ENCODE data around the gene ACBD3.

DNA sequence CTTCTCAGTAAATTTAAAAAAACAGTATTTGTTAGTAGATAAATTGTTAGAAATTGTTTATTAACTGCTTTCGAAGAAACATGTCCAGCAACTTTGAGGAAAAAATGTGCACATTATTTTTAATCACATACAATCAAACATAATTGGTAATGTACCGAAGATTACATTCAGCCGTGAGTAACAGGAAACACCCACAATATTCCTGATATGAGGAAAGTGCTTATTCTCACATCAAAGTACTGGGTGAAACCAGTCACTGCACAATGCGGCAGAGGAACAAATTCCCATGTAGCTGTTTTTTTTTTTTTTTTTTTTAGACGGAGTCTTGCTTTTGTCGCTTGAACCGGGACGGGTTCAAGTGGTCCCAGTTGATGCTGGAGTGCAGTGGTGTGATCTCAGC is 9.7 kb downstream of the ACBD3 start:
- TF ChIP-seq, protein P1, sequence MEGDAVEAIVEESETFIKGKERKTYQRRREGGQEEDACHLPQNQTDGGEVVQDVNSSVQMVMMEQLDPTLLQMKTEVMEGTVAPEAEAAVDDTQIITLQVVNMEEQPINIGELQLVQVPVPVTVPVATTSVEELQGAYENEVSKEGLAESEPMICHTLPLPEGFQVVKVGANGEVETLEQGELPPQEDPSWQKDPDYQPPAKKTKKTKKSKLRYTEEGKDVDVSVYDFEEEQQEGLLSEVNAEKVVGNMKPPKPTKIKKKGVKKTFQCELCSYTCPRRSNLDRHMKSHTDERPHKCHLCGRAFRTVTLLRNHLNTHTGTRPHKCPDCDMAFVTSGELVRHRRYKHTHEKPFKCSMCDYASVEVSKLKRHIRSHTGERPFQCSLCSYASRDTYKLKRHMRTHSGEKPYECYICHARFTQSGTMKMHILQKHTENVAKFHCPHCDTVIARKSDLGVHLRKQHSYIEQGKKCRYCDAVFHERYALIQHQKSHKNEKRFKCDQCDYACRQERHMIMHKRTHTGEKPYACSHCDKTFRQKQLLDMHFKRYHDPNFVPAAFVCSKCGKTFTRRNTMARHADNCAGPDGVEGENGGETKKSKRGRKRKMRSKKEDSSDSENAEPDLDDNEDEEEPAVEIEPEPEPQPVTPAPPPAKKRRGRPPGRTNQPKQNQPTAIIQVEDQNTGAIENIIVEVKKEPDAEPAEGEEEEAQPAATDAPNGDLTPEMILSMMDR (IDR thresholded peaks at IDR 0.05), result no peak
- no peak for TF ChIP-seq POLR2AphosphoS5 (IDR thresholded peaks at IDR 0.05; ENCODE audit: low read depth, low read length)
- TF ChIP-seq, protein P2, sequence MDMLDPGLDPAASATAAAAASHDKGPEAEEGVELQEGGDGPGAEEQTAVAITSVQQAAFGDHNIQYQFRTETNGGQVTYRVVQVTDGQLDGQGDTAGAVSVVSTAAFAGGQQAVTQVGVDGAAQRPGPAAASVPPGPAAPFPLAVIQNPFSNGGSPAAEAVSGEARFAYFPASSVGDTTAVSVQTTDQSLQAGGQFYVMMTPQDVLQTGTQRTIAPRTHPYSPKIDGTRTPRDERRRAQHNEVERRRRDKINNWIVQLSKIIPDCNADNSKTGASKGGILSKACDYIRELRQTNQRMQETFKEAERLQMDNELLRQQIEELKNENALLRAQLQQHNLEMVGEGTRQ (IDR thresholded peaks at IDR 0.05; ENCODE audit: borderline replicate concordance, low read depth, low read length), result no peak
- no peak for TF ChIP-seq SMC3 (IDR thresholded peaks at IDR 0.05; ENCODE audit: low read depth, low read length)
- no peak for TF ChIP-seq NFIC (IDR thresholded peaks at IDR 0.05; ENCODE audit: borderline replicate concordance)
- TF ChIP-seq ELF1 (IDR thresholded peaks at IDR 0.05), result no peak
- no peak for TF ChIP-seq GABPA (IDR thresholded peaks at IDR 0.05; ENCODE audit: low read depth)
- TF ChIP-seq EZH2phosphoT487 (IDR thresholded peaks at IDR 0.05; ENCODE audit: borderline replicate concordance, low read depth), result no peak
- no peak for TF ChIP-seq YY1 (IDR thresholded peaks at IDR 0.05; ENCODE audit: low read depth)
